HG03045 (cell line): ENCODE results near the gene UGT1A7.
"Not testable (repeated sequence)": the region's sequence is repeated elsewhere in the genome, so short reads cannot be mapped to it uniquely, and the experiment has no call there.

Experiments
- ATAC-seq: cut with Tn5 transposase; IDR thresholded peaks from one replicate; pipeline ENCODE4 v1.9.1; 2021; ENCODE audit warnings: mild to moderate bottlenecking, moderate library complexity; ENCODE audit not compliant: unreplicated experiment

Gene UGT1A7

DNA sequence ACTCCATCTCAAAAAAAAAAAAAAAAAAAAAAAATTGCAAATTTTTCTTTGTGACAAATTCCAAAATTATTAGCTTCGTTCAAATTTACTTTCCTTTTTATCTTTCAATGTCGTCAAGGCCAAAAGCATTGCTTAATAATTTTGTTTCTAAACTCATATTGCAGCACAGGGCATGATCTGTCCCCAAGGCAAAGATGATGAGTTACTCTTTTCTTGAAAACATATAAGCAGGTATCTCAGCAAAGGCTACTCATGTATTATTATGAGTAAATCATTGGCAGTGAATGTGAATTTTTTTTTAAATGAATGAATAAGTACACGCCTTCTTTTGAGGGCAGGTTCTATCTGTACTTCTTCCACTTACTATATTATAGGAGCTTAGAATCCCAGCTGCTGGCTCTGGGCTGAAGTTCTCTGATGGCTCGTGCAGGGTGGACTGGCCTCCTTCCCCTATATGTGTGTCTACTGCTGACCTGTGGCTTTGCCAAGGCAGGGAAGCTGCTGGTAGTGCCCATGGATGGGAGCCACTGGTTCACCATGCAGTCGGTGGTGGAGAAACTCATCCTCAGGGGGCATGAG lies at the start of gene UGT1A7:
Gene UGT1A7 (plus strand): TSS at position 381 of the 579 bp plus-strand sequence. CDS start 37 bp downstream, at position 418.
- ATAC-seq: no peak

DNA sequence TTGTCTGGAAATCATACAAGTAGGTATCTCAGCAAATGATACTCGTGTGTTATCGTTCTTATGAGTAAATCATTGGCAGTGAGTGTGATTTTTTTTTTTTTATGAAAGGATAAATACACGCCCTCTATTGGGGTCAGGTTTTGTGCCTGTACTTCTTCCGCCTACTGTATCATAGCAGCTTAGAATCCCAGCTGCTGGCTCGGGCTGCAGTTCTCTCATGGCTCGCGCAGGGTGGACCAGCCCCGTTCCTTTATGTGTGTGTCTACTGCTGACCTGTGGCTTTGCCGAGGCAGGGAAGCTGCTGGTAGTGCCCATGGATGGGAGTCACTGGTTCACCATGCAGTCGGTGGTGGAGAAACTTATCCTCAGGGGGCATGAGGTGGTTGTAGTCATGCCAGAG lies 45.4 kb upstream of the UGT1A7 start, which contains the start of gene UGT1A10:
Gene UGT1A10 (plus strand): TSS at position 143 of the 400 bp plus-strand sequence. CDS start 75 bp downstream, at position 218.
- not testable (repeated sequence) for ATAC-seq

DNA sequence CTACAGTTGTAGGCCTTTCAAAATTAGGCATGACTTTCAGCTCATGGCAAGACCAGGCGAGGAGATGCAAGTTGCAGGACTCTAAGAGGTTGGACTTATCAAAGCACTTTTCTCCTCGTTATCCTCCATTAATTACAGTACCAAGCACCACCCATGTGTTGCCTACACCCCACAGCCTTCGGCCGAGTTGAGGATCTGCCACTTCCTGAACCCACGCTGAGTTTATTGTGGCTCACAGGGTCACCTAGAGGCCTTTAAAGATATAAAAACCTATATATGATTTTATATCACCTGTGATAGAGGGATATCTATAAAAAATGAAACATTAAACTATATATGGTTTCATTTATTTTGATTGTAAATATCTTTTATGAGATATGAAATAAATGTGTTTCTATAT lies 42.9 kb upstream of the UGT1A7 start:
- ATAC-seq: no peak

DNA sequence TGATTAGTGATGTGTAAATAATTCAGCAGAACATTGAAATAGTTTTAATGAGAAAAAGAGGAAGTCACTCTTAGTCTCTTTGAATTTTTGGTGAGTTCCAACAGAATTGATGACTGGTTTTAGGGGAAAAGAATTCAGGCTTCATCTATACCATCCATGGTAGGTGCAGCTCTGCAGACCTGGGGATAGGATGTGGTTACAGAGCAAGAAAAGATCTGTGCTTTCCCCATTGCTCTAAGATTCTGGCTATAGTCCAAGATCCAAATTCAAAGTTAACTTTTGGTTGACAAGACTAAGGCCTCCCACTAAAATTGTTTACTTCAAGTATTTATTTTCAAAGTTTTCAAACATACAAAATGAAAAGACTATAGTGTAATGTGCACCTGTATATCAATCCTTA lies 41.8 kb upstream of the UGT1A7 start:
- no peak for ATAC-seq

DNA sequence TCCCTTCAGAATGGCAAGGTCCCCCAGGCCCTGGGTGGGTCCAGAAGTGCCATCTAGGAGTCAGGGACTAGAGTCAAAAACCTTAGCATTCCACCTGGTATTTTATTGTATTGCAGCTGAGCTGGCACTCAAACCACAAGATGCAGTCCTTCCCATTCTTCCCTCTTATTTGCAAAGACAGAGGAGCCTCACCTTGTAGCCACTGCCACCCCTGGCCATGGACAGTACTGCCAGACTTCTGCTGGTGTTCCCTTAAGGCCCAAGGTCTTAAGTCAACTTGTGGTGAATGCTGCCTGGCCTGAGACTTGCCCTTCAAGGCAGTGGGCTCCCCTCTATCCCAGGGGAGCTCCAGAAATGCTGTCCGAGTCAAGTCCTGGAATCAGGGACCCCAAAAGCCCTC lies 38.6 kb upstream of the UGT1A7 start:
- ATAC-seq: no peak

DNA sequence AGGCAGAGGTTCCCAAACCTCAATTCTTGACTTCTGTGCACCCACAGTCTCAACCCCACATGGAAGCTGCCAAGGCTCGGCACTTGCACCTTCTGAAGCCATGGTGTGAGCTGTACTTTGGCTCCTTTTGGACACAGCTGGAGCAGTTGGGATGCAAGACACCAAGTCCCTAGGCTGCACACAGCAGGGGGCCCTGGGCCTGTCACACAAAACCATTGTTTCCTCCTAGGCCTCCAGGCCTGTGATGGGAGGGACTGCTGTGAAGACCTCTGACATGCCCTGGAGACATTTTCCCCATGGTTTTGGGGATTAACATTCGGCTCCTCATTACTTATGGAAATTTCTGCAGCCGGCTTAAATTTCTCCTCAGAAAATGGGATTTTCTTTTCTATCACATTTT lies 35.7 kb upstream of the UGT1A7 start:
- ATAC-seq: not testable (repeated sequence)

DNA sequence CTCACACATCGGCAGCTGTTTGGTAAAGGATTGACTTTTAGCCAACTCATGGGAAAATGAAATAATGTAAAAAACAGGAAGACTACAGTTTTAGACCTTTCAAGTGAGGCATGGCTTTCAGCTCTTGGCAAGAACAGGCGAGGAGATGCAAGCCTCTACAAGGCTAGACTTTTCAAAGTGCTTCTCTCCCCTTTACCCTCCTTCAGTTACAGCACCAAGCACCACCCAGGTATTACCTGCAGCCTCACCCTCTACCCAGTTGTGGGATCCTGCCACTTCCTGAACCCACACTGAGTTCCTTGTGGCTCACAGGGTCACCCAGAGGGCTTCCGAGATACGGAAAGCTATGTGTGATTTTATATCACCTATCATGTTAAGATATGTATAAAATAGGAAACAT lies 30.7 kb upstream of the UGT1A7 start:
- ATAC-seq: no peak

DNA sequence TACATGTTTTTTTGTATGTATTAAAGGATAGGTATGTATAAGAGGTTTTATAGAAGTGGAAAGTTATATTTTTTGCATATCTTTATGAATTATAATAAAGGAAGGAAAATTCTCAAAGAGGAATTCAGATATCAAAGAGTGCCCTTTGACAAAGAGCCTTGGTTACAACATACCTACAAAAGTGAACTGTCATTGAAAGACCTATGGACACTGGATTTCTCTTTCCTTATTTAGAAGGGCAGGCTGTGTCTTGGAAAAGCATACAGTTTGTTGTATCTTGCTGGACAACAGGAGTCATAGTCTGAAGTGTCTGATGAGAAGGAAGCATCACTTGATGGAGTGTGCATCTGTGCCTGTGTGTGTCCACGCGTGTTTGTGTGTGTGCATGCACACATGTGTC lies 30.3 kb upstream of the UGT1A7 start:
- no peak for ATAC-seq

DNA sequence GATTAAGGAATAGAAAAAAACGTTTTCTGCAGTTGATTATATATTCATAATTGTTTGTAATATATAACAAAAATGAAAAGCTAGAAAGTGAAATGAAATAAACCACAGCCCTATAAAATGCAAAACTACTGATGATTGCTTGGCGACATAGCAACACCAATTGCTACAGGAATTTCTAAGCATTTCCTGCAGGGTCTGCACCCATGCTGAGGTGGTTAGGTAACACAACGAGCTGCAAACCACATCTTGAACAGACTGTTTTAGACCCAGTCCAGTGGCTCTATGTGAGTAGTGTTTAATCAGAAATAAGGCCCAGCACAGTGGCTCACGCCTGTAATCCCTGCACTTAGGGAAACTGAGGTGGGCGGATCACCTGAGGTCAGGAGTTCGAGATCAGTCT lies 27.2 kb upstream of the UGT1A7 start:
- ATAC-seq: no peak

DNA sequence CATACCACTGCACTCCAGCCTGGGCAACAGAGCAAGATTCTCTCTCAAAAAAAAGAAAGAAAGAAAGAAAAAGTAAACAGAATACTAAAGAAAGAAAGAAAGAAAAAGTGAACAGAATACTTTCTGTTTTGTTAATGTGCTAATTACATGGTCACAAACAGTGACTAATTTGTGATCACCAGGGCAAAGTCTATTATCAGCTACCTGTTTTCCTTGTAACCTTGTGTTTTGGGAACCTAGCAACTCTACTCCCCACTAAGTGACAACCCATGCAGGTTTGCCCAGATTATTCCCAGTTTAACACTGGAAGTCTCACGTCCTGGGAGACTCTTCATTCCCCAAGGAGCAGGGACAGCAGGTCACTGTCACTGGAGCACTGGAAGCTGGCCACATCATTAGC lies 26.7 kb upstream of the UGT1A7 start:
- ATAC-seq: no peak

DNA sequence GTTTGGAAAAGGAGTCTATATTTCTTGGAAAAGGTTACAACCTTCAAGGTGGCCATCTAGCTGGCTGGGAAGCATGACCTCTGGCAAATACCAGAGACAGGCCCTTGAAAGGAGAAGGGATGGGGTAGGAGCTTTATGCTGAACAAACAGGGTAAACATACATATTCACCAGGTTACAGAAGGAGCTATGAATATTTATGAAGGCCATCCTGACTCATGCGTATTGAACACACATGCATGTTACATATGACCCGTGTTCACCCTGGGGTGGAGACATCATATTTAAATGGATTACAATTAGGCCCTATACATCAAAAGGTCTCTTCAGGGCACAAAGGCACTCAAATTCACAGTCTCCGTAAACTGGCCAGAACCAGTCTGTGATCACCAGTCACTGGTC lies 25.8 kb upstream of the UGT1A7 start:
- not testable (repeated sequence) for ATAC-seq

DNA sequence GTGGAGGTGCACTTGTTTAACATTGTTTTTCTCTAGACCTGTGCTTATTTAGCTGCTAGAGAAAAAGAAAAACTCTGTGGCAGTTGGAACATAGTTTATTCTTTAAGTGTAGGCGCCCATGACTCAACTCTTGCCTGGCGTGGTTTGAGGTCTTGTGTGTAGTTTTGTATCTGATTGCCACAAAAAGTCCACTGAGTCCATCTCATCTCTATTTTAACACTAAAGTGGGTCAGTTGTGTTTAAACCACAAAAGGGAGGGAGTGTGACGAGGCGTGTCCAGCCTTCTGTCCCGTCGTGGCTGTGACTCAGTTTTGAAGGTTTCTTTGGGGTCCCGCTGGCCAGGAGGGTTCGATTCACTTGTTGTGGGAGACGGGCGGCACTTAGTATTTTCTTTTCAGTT lies 25.3 kb upstream of the UGT1A7 start:
- ATAC-seq: no peak

DNA sequence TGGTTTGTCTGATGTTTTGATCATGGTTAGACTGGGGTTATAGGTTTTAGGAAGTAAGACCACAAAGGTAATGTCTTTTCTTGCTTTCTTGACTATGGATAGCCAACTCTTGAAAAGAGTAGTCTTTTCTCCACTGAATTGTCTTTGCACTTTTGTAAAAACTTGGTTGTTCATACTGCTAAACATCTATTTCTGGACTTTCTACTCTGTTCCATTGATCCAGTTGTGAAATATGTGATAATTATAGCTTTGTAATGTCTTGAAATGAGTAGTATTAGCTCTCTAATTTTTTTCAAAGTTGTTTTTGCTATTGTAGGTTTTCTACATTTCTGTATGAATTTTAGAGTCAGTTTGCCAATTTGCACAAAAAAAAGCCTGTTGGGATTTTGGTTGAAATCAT lies 23.1 kb upstream of the UGT1A7 start:
- ATAC-seq: no peak

DNA sequence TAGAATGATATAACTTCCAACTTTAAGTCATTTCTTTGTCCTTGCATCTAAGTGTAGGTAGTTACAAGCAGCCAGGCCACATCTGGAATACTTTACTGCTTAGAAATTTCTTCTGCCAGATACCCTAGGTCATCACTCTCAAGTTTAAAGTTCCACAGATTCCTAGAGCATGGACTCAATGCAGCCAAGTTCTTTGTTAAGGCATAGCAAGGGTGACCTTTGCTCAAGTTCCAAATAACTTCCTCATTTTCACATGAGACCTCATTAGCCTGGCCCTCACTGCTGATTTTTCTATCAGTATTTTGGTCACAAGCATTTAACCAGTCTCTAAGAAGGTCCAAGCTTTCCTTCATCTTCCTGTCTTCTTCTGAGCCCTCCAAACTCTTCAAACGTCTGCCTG lies 17.8 kb upstream of the UGT1A7 start:
- no peak for ATAC-seq

DNA sequence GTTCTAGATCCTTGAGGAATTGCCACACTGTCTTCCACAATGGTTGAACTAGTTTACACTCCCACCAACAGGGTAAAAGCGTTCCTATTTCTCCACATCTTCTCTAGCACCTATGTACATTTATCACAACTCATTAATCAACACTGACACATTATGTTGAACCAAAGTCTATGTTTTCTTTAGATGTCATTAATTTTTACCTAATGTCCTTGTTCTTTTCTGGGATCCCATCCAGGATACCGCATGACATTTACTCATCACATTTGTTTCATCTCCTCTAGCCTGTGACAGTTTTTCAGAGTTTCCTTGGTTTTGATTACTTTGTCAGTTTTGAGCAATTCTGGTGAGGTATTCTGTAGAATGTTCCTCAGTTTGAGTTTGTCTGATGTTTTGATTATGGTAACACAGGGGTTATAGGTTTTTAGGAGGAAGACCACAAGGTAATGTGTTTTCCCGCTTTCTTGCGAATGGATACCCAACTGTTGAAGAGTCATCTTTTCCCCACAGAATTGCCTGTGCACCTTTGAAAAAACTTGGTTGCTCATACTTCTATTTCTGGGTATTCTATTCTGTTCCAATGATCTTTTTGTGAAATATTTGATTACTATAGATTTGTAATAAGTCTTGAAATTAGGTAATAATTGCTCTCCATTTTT lies 13.0 kb upstream of the UGT1A7 start:
- ATAC-seq: no peak

DNA sequence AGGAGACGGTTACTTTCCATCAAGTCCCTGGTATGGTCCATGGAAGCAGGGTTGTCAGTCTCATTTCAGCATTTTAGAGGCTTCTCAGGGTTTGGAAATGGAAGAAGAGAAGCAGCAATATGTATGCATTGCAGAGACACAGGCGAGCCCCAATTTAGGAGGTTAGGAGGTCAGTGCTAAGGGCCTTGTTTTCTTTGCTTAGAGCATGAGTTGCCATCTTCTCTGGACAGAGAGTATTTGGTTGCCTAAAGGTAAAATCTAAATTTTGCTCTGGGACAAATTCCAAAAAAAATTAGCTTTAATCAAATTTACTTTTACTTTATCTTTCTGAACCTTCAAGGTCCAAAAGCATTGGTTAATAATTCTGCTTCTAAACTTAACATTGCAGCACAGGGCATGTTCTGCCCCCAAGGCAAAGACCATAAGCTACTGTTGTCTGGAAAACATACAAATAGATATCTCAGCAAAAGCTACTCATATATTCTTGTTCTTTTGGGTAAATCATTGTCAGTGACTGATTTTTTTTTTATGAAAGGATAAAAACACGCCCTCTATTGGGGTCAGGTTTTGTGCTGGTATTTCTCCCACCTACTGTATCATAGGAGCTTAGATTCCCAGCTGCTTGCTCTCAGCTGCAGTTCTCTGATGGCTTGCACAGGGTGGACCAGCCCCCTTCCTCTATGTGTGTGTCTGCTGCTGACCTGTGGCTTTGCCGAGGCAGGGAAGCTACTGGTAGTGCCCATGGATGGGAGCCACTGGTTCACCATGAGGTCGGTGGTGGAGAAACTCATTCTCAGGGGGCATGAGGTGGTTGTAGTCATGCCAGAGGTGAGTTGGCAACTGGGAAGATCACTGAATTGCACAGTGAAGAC lies 10.2 kb upstream of the UGT1A7 start, which contains the start of gene UGT1A9:
Gene UGT1A9 (plus strand): TSS at position 609 of the 872 bp plus-strand sequence. CDS start 37 bp downstream, at position 646.
- ATAC-seq: no peak

DNA sequence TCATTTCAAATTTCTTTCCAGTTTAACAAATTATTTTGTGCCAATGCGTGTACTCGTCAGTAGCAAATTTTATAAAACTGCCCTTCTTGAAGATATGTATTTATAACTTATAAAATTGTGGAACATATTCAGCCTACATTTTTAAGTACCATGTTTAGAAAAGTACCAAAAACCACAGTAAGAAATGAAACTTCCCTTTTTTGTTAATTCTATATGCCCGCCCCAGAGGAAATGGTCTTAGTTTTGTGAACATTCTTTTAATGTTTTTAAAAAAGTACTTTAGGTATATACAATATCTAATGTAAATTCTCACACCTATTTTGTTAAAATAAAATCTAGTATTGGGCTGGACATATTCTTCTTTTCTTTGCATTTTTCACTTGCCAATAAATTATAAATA lies 8.8 kb upstream of the UGT1A7 start:
- no peak for ATAC-seq

DNA sequence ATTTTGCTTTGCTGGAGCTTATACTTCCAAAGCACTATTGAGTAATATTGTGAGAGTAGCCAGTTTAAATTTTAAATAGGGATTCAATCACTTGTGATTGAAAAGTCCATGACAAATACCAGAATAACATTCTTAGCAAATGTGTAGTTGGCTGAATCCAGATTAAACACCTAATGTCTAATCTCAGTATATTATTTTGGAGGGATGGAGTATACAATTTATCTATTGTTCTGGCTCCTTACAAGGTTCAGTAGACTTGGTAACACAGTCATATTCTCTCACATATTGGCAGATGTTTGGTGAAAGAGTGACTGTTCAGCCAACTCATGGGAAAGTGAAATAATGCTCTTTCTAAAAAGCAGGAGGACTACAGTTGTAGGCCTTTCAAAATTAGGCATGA lies 7.8 kb upstream of the UGT1A7 start:
- ATAC-seq: no peak

DNA sequence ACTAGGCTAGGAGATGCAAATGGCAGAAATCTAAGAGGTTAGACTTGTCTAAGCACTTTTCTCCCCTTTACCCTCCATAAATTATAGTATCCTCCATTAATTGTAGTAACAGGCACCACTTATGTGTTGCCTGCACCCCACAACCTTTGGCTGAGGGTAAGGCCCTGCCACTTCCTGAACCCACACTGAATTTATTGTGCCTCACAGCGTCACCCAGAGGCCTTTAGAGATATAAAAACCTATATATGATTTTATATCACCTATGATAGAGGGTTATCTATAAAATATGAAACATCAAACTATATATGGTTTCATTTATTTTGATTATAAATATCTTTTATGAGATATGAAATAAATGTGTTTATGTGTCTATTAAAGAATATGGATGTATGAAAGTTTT lies 7.4 kb upstream of the UGT1A7 start:
- ATAC-seq: no peak

DNA sequence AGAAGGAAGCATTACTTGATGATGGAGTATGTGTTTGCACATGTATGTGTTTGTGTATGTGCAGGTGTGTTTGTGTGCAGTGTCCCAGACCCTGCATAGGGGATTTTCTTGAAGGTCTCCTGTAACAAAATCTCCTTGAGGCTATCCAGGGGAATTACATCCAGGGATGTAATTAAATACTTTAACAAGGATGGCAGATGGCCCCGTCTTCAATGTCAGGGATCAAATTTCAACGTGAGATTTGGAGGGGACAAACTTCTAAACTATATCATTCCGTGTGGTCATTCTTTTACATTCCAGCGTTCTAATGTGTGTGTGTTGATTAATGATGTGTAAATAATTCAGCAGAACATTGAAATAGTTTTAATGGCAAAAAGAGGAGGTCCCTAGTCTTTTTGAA lies 6.7 kb upstream of the UGT1A7 start:
- ATAC-seq: no peak

DNA sequence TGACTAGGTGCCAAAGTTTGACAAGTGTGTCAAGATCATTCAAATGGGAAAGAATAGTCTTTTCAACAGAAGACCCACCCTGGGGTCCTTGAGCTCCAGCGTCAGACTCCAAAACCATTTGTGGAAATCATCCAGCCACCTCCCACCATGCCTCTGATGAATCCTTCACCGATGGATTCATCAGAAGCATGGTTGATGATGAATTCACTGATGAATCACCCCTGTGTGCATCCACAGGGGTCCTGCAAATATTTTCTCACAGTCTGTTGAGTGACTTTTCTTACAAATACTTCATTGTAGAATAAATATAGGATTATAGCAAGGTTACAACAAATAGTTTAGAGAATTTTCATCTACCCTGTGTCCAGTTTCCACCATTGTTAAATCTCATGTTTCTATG lies 5.7 kb upstream of the UGT1A7 start:
- no peak for ATAC-seq

DNA sequence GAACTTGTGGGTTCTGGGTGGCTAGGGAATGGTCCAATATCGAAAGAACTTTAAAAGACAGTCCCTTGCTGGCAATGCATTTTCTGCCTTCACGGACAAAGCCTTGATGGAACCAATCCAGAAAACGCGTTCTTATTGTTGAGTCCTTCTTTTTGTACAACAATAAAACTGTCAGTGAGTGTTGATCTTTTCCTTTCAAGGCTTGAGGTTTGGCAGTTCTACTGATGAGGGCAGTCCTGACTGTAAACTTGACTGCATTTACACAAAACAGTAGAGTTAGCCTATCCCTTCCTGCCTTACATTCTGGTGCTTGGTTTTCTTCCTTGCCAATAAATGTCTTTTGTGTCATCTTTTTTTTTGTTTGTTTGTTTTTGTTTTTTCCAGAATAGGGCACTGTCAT lies 2.5 kb upstream of the UGT1A7 start:
- ATAC-seq: no peak
